Type B pancreatic cell (in vitro differentiated cells): Measurements from ENCODE around the gene DHX38. TPM values are rescaled to one million over a fixed set of nuclear protein-coding genes. Genes with fewer than 3 reads are reported as not detected.
A peak's percentile ranks its signal among the peaks of the same experiment; 100 is the strongest.

Experiments
- DNase-seq: peaks from one replicate; pipeline ENCODE4 v3.0.0; 2021; ENCODE audit warnings: mixed read lengths; ENCODE audit not compliant: unreplicated experiment; ENCODE audit errors: extremely low spot score
- H3K27ac Mint-ChIP-seq: 2 replicates; pipeline ENCODE4 v1.8.0; 2021; ENCODE audit warnings: mild to moderate bottlenecking, mixed read lengths
- H3K27me3 Mint-ChIP-seq: 2 replicates; pipeline ENCODE4 v1.8.0; 2021; ENCODE audit warnings: mixed read lengths
- H3K36me3 Mint-ChIP-seq: 2 replicates; pipeline ENCODE4 v1.8.0; 2021; ENCODE audit warnings: mixed read lengths
- H3K4me1 Mint-ChIP-seq: one replicate; pipeline ENCODE4 v1.8.0; 2021; ENCODE audit warnings: mixed read lengths; ENCODE audit not compliant: unreplicated experiment
- H3K4me3 Mint-ChIP-seq: 2 replicates; pipeline ENCODE4 v1.8.0; 2021; ENCODE audit warnings: mild to moderate bottlenecking, mixed read lengths
- H3K9me3 Mint-ChIP-seq: 2 replicates; pipeline ENCODE4 v1.8.0; 2021; ENCODE audit warnings: mixed read lengths
- total RNA-seq: library from RNA; stranded (reverse); gene quantifications from 2 replicates; pipeline ENCODE4 v1.2.1, GENCODE V29; 2021; ENCODE audit warnings: low replicate concordance
- TF ChIP-seq, protein P1 (sequence below): fragments of 200-600 bp; sonication (generic); conservative IDR thresholded peaks from 2 replicates; pipeline ENCODE4 v1.5.0; 2021; ENCODE audit warnings: antibody characterized with exemption, mild to moderate bottlenecking

Gene DHX38
- total RNA-seq, 1 donor from 2014 or later, result 75.6 TPM

DNA sequence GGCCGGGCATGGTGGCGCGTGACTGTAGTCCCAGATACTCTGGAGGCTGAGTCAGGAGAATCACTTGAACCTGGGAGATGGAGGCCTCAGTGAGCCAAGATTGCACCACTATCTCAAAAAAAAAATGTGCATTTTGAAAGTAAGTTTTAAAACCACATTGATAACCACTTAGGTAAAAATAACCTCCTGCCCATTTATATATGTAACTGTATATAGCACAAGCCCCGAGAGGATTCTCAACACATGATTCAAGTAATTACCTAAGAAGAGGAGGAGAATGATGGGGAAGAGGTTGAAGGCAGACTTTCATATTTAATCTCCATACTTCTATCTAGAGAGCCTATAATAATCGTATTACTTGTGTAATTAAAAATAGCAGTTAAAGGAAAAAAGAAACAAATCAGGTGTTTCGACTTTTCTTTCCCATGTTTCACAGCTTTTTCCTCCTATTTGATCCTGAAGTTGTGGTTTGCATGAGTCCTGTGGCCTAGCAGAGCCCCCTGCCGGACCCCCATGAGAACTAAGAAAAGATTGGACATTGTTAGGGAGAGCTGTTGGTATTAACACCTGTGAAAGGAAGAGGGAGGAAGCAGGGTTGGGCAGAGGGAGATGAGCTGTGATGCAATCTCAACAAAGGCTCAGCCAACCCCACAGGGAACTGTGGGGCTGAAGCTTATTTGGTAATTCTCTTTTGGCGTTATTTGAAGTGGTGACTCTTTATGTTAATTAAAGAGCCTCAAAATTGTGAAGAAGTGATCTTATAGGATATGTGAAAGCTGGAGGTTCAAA lies 56.2 kb downstream of the DHX38 start:
- DNase-seq, result no peak
- no peaks in the 10 kb centered on the region for H3K27me3 Mint-ChIP-seq
- H3K4me1 Mint-ChIP-seq, result no peaks in the 10 kb centered on the region
- TF ChIP-seq, protein P1, sequence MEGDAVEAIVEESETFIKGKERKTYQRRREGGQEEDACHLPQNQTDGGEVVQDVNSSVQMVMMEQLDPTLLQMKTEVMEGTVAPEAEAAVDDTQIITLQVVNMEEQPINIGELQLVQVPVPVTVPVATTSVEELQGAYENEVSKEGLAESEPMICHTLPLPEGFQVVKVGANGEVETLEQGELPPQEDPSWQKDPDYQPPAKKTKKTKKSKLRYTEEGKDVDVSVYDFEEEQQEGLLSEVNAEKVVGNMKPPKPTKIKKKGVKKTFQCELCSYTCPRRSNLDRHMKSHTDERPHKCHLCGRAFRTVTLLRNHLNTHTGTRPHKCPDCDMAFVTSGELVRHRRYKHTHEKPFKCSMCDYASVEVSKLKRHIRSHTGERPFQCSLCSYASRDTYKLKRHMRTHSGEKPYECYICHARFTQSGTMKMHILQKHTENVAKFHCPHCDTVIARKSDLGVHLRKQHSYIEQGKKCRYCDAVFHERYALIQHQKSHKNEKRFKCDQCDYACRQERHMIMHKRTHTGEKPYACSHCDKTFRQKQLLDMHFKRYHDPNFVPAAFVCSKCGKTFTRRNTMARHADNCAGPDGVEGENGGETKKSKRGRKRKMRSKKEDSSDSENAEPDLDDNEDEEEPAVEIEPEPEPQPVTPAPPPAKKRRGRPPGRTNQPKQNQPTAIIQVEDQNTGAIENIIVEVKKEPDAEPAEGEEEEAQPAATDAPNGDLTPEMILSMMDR, result peak; percentile 51
- H3K4me3 Mint-ChIP-seq, result no peak overlapping the region
- H3K9me3 Mint-ChIP-seq, result no peaks in the 10 kb centered on the region
- H3K36me3 Mint-ChIP-seq, result no peaks in the 10 kb centered on the region
- H3K27ac Mint-ChIP-seq, result no peak overlapping the region

DNA sequence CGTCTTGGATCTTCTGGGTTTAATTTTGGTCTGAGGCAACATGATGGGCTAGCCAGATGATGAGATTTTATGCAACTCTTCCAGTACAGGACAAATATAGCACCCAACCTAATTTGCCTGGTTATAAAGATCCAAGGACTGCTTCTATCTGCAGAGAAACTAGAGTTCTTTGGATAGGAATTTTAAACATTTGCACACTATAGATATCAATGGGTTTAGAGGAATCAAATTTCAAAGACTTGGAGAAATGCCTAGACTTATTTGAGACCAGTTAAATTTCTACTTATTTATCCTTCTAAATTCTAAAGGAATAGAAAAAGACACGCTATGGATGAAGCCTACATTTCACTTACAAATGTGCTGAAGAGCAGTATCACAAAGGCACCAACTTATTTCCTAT lies 65.7 kb downstream of the DHX38 start:
- DNase-seq, result no peak
- peaks cover 4% of the 10 kb centered on the region for H3K36me3 Mint-ChIP-seq
- peaks cover 4% of the 10 kb centered on the region for H3K9me3 Mint-ChIP-seq
- no peak overlapping the region for H3K27ac Mint-ChIP-seq
- peaks cover 7% of the 10 kb centered on the region for H3K27me3 Mint-ChIP-seq
- TF ChIP-seq, protein P1, result no peak
- peaks cover 7% of the 10 kb centered on the region for H3K4me1 Mint-ChIP-seq
- H3K4me3 Mint-ChIP-seq, result no peak overlapping the region

DNA sequence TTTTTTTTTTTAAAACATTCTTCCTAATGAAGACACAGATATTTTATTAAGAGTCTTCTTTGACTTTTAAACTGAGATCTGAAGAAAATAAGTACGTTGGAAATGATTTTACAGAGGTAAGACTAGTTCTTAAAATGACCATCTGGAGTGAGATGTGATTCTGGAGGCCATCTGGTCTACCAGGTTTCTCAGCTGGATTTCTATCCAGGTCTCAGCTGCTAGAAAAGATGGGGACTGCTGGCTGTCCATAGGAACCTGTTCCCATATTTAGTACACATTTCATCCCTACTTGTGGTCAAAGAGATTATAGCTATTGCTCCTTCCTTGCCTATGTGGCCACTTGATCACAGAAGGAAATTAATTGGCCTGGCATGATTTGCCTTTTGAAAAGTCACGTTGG lies 66.2 kb downstream of the DHX38 start:
- Mint-ChIP-seq H3K36me3 (peaks cover 4% of the 10 kb centered on the region), H3K27me3 (peaks cover 7% of the 10 kb centered on the region), H3K27ac (no peak overlapping the region), H3K4me1 (peaks cover 7% of the 10 kb centered on the region), H3K4me3 (no peak overlapping the region), H3K9me3 (peaks cover 4% of the 10 kb centered on the region)
- TF ChIP-seq, protein P1, result no peak
- no peak for DNase-seq

DNA sequence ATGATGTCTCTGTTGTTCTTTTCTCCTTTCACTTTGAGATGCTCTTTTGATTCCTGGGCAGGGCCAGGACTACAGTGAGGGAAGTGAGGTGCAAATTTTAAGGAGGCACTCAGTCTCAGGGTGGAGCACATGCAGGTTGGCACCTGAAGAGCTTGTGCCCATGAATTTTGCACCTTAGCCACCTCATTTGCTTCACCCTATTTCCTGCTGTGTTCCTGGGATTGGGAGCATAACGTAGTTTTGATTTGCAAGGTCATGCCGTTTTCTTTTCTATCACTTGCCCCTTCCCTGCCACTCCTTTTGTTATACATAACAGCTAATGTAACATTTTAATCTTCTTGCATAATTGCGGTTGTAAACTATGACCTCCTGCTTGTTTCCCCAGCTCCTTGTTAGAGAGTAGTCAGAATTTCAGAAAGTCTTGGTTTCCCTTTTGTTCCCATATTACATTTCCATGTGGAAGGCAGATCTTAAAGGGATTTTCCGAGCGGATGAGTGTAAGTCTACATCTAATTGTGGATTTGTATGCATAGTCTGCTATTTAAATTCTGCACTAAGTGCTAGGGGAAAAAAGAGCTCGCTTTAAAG lies 68.6 kb downstream of the DHX38 start:
- Mint-ChIP-seq H3K4me3 (no peak overlapping the region), H3K27ac (no peak overlapping the region), H3K9me3 (peaks cover 4% of the 10 kb centered on the region), H3K27me3 (peaks cover 7% of the 10 kb centered on the region), H3K4me1 (peaks cover 7% of the 10 kb centered on the region), H3K36me3 (peaks cover 4% of the 10 kb centered on the region)
- TF ChIP-seq, protein P1, result no peak
- no peak for DNase-seq

Other genes starting within 250 kb of the DHX38 start
- 27.8 and 29.0 TPM in 2 replicates for gene ATXN1L, start 247.9 kb upstream of the DHX38 start, total RNA-seq
- gene ZNF821, start 209.7 kb upstream of the DHX38 start, total RNA-seq, result 12.8 and 18.5 TPM in 2 replicates
- 232 and 233 TPM in 2 replicates for gene IST1, start 198.3 kb upstream of the DHX38 start, total RNA-seq
- not detected in 2 replicates for gene PKD1L3, start 93.4 kb upstream of the DHX38 start, total RNA-seq
- gene DHODH, start 85.1 kb upstream of the DHX38 start, total RNA-seq, result 7.8 and 13.1 TPM in 2 replicates
- gene HP, start 39.3 kb upstream of the DHX38 start, total RNA-seq, result not detected in 2 replicates
- gene HPR, start 30.6 kb upstream of the DHX38 start, total RNA-seq, result not detected in 2 replicates
- 12.2 and 17.8 TPM in 2 replicates for gene TXNL4B, start 227 bp upstream of the DHX38 start, total RNA-seq
- gene PMFBP1, start 78.3 kb downstream of the DHX38 start, total RNA-seq, result 2.6 and 3.8 TPM in 2 replicates